NCI-H1436 (cell line): ENCODE data around the gene TCP11X2.
A peak's percentile ranks its signal among the peaks of the same experiment; 100 is the strongest.
"Not testable (repeated sequence)": the region's sequence is repeated elsewhere in the genome, so short reads cannot be mapped to it uniquely, and the experiment has no call there.

Experiments used
- DNase-seq: peaks from one replicate; lab custom pipeline; 2025; lab: John Stamatoyannopoulos, UW

TCP11X2 gene

DNA sequence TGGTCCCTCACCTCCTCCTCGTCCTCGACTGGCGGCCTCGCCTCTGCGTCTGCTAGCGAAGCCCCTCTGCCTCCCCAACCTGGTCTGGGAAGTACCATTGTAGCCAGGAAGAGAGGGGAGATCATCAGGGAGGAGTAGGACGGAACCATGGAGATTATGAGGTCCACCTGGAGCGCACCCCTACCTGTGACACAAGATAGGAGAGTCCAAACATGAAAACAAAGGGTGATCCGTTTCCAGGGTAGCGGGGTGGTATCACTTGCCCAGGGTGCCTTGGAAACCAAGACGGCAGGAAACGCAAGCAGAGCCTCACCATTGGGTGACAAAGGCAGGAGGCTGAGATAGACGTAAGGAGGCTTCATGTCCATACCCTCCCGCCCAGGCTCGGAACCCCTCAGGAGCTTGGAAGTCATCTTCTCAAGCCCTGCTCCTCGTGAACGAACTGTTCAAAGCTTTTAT, at the start of gene TCP11X2:
TSS of gene TCP11X2 (minus strand) at position 51 of the 459 bp plus-strand sequence.
- DNase-seq, result not testable (repeated sequence)

DNA sequence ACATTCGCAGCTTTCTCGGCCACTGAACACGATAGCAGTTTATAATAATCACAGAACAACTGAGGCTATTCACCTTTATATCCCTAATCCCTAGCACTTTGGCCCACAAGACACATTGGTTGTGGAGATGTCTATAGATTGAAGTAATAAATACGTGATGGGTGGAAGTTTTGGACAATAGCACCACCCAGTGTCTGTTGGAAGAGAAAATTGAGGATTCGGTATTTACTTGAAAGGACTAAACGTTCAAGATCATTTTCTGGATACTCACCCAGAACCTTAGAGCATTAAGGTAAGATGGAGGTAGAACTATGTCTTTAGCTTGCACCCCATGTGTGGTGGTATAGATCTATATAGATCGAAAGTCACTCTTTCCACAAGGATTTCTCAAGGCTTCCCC, 45.7 kb upstream of the TCP11X2 start:
- DNase-seq, result peak; percentile 32

DNA sequence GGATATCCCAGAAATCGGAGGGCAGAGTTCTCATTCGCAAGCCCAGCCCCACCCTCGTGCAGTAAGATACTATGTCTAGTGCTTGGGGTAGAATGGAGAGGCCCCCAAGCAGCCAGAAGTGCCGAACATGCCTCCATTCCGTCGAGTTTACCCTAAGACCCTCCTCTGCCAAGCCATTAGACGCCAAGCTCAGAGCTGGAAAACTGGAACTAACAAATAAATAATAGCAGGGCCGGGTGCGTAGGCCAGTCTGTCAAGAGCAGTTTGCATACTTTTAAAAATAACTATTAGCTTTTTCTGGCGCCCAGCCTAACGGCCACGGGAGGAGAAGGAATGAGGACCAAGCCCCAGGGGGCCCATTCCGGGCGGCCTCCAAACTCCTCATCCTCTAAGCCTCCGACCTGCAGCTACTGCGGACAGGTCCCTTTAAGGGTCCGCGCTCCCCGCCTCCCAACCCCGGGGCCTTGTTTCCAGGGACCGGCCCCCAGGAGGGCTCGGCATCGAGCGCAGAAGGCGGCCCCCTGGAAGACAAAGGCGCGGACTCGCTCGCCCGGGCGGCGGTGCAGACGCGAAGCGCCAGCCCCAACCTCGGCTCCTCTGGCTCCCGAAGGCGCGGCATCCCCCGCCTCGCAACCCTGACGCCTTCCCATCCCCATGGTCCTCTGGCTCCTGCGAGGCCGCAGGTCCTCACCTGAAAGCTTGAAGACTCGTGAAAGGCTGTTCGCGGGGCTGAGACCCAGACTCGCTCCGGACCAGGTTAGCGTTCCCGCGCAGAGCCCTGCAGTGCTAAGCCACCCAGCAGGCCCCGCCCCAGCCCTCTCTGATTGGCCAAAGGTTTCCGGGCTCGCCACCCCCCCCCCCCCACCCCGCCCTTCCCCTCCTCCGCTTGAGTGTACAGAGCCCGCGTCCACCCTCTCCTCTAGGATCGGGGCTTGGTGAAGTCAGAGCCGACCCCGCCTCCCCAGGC, 44.6 kb upstream of the TCP11X2 start, which contains the start of gene TMSB15A:
TSS of gene TMSB15A (minus strand) at position 765 of the 967 bp plus-strand sequence.
- peak; percentile 83 for DNase-seq

DNA sequence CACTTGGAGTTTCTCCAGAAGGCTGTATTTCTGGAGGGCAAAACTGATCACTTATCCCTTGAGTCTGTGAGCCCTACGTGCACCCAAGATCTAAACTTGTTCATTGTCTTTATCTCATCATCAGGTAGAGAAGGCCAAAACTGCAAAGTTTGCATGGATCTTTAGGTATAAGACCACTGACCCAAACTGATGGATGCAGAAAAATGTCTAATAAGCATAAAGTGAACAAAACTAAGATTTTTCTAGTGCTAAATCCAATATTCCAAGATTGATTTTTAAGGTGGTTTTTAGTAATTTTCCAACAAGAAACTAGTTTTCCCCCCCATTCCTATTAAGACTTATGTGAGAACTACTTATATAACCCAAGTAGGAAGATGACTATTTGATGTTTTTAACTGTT, 42.9 kb upstream of the TCP11X2 start:
- no peak for DNase-seq

DNA sequence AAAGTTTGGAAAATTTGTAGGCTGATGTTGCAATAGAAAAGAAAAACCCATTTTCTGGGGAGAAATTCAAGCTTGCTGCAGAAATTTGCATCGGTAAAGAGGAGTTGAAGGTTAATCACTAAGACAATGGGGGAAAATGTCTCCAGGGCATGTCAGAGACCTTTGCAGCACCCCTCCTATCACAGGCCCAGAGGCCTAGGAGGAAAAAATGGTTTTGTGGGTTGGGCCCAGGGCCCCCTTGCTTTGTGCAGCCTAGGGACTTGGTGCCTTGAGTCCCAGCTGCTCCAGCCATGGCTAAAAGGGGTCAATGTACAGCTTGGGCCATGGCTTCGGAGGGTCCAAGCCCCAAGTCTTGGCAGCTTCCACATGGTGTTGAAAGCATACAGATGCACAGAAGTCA, 27.1 kb upstream of the TCP11X2 start:
- DNase-seq, result no peak

DNA sequence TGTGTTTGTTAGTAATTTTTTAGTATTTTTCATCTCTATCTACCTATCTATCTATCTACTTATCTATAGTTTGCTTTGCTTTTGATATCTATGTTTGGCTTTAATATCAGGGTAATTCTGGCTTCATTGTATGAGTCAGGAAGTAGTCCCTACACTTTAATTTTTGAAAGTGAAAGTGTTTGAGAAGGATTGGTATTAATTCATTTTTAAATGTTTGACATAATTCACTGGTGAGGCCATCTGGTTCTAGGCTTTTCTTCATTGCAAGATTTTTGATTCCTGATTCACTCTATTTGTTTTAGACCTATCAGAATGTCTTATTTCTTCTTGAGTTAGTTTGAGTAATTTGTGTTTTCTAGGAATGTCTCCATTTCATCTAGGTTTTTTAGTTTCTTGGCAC, 20.2 kb upstream of the TCP11X2 start:
- no peak for DNase-seq

DNA sequence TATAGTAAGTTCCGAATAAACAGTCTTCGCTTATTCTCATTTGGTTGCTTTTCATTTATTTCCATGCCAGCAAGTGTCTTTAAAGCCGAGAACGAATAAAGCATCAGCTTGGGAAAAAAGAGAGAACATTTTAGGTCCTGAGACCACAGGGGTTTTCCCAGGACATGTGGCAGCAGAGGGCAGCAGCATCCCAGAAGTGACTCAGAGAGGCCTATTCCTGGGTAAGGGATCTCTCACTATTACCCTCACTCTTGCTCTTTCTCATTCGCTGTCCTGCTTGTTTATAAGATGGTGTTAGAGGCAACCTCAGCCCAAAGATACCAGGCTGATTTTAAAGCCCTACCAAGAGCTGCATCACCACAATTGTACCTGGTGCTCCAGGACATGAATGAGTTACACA, 7.2 kb upstream of the TCP11X2 start:
- DNase-seq, result not testable (repeated sequence)

DNA sequence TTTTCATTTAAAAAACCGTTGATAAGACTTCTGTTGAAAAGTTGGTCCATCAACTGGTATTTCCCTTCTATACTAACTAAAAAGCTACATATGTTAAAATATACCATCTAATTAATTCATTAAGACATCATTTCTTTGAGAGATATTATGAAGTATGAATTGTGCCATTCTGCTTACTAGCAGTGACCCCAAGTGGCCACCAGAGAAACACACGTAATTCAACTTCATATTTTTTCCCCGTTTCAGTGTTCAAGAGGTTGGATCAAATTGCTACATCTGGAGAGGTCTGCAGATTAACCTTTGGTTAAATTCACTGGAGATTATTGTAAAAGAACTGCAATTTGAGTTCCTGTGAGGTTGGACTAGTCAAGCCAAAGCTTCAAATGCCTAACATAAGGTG, 1.4 kb downstream of the TCP11X2 start:
- not testable (repeated sequence) for DNase-seq

DNA sequence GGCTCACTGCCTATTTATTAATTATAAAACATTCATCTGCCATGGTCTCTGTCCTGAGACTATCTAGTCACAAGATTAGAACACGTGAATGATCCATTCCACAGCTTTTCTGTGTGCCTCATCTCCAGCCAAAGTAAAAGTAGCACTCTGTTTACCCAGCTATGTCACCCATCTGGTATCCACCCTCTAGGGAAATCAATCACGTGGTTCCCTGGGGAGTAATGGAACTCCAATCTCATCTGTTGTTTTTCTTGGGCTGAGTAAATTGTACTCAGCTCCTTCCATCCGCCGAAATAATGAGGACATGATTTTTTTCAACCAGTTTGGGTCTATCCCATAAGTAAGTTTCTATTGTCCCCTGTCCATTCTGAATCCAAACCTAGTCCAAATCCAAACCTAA, 13.0 kb downstream of the TCP11X2 start:
- DNase-seq, result not testable (repeated sequence)

DNA sequence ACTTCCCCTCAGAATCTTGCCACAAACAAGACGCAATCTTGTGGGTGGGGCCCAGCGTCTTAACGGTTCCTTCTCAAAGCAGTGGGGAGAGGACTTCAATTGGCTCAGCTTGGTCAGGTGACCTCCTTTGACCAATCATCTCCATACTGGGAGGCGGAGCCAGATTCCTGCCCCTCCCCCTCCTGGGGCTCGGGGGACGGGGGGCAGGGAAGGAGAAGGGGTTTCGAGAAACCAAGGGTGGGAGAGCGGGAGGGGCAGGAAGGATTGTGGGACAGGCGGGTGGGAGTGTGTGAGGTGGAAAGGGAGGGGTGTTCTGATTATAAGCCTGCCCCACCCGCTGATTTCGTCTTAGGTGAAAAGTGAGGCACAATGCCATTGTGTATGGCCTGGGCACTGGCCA, 31.7 kb downstream of the TCP11X2 start, which contains the start of gene NXF2B:
TSS of gene NXF2B (minus strand) at position 101 of the 400 bp plus-strand sequence. CDS start 59,972 bp downstream, outside the sequence.
- DNase-seq, result not testable (repeated sequence)

DNA sequence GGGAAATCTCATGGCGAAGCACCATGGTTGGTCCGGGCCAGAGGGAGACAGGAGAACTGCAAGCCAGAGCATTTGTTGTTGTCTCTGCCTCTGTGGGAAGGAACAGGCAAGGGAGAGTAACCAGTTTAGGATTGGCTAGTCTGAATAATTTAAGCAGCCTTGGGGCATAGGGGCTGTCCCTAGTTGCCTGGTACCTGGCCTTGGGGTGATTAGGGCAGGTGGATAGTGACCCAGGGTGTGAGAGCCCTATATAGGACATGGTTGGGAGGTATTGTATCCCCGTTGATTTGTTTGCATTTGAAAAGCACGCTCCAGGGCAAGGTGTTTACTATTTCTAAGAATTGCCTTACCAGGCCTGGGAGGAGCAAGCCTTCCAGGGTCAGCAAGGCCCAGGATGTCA, 57.1 kb downstream of the TCP11X2 start:
- not testable (repeated sequence) for DNase-seq
